GM23338 (cell line): ENCODE measurements around the gene FAM120A. TPM values are rescaled to one million over a fixed set of nuclear protein-coding genes. Genes with fewer than 3 reads are reported as not detected.

Experiments
- ATAC-seq: fragments of 200-7000 bp; cut with Tn5 transposase; 3 replicates; pipeline ENCODE4 v1.9.1; 2020
- DNase-seq: peaks from one replicate; pipeline ENCODE4 v3.0.0-alpha.2; 2015; ENCODE audit warnings: low spot score
- H2AFZ ChIP-seq: fragments of 200-600 bp; sonication (generic); 2 replicates; pipeline ENCODE4 v1.8.0; 2016; ENCODE audit warnings: antibody characterized with exemption, mild to moderate bottlenecking, moderate library complexity
- H3F3A ChIP-seq: fragments of 200-600 bp; sonication (generic); replicated peaks from 2 replicates; pipeline ENCODE4 v1.8.0; 2017; ENCODE audit warnings: antibody characterized with exemption, mixed run types, low read depth
- H3K27ac ChIP-seq: fragments of 200-600 bp; sonication (generic); 2 replicates; pipeline ENCODE4 v1.6.1; 2016; ENCODE audit warnings: low read depth
- H3K27me3 ChIP-seq: fragments of 200-600 bp; sonication (generic); 2 replicates; pipeline ENCODE4 v1.8.0; 2016; ENCODE audit warnings: mild to moderate bottlenecking, mixed run types, moderate library complexity; ENCODE audit not compliant: insufficient read depth
- H3K36me3 ChIP-seq: fragments of 200-600 bp; sonication (generic); 2 replicates; pipeline ENCODE4 v1.8.0; 2016; ENCODE audit warnings: mild to moderate bottlenecking; ENCODE audit not compliant: insufficient read depth
- H3K4me1 ChIP-seq: fragments of 200-600 bp; sonication (generic); 2 replicates; pipeline ENCODE4 v1.8.0; 2016; ENCODE audit warnings: mild to moderate bottlenecking, moderate library complexity; ENCODE audit not compliant: insufficient read depth
- H3K4me2 ChIP-seq: fragments of 200-600 bp; sonication (generic); 2 replicates; pipeline ENCODE4 v1.7.1; 2017; ENCODE audit warnings: mixed run types
- H3K4me3 ChIP-seq: fragments of 200-600 bp; sonication (generic); 2 replicates; pipeline ENCODE4 v1.6.1; 2016; ENCODE audit warnings: mixed run types
- H3K79me2 ChIP-seq: fragments of 200-600 bp; sonication (generic); replicated peaks from 2 replicates; pipeline ENCODE4 v1.8.0; 2017; ENCODE audit warnings: mild to moderate bottlenecking; ENCODE audit not compliant: insufficient read depth
- H3K9me2 ChIP-seq: fragments of 200-600 bp; sonication (generic); 2 replicates; pipeline ENCODE4 v1.8.0; 2017; ENCODE audit not compliant: insufficient read depth
- H4K20me1 ChIP-seq: fragments of 200-600 bp; sonication (generic); replicated peaks from 2 replicates; pipeline ENCODE4 v1.8.0; 2017; ENCODE audit warnings: mild to moderate bottlenecking; ENCODE audit not compliant: insufficient read depth
- H3K27ac Mint-ChIP-seq: 2 replicates; pipeline ENCODE4 v1.8.0; 2020; ENCODE audit warnings: inconsistent platforms, mild to moderate bottlenecking, moderate library complexity, mixed read lengths
- H3K27me3 Mint-ChIP-seq: 3 replicates; pipeline ENCODE4 v1.8.0; 2022; ENCODE audit warnings: low read depth, mild to moderate bottlenecking, moderate library complexity, mixed read lengths, inconsistent platforms; ENCODE audit not compliant: insufficient read depth, poor library complexity
- H3K36me3 Mint-ChIP-seq: 3 replicates; pipeline ENCODE4 v1.8.0; 2021; ENCODE audit warnings: low read depth, mild to moderate bottlenecking, inconsistent platforms, moderate library complexity, mixed read lengths
- H3K4me1 Mint-ChIP-seq: 3 replicates; pipeline ENCODE4 v1.8.0; 2020; ENCODE audit warnings: mild to moderate bottlenecking, inconsistent platforms, mixed read lengths
- H3K4me3 Mint-ChIP-seq: 3 replicates; pipeline ENCODE4 v1.8.0; 2021; ENCODE audit warnings: moderate library complexity, mild to moderate bottlenecking, inconsistent platforms, mixed read lengths
- H3K9me3 Mint-ChIP-seq: 3 replicates; pipeline ENCODE4 v1.8.0; 2020; ENCODE audit warnings: moderate library complexity, mild to moderate bottlenecking, inconsistent platforms, mixed read lengths
- CREB1 ChIP-seq: fragments of 250-450 bp; sonication (Bioruptor Pico); IDR thresholded peaks from 2 replicates; pipeline ENCODE4 v1.5.0; 2020; ENCODE audit warnings: low read depth, mild to moderate bottlenecking, moderate library complexity
- CTCF ChIP-seq, 2 experiments: fragments of 200-600 bp in 1 of 2; sonication (generic) in 1 of 2; conservative IDR thresholded peaks; 2 replicates each; pipeline versions ENCODE4 v1.5.1 to v1.6.1; 2016 to 2017; ENCODE audit warnings: antibody characterized with exemption in 2 of 2, low read depth in 2 of 2, mild to moderate bottlenecking in 2 of 2, moderate library complexity in 1 of 2
- ETS1 ChIP-seq: IDR thresholded peaks from 2 replicates; pipeline ENCODE4 v1.6.1; 2016; ENCODE audit warnings: antibody characterized with exemption
- EZH2 ChIP-seq: fragments of 200-600 bp; sonication (generic); IDR thresholded peaks from one replicate; pipeline ENCODE4 v1.8.0; 2017; ENCODE audit warnings: antibody characterized with exemption, mild to moderate bottlenecking, low read depth; ENCODE audit not compliant: unreplicated experiment
- EZH2phosphoT487 ChIP-seq: fragments of 200-600 bp; sonication (generic); IDR thresholded peaks from one replicate; pipeline ENCODE4 v1.8.1; 2018; ENCODE audit warnings: antibody characterized with exemption; ENCODE audit not compliant: unreplicated experiment
- JUNB ChIP-seq: IDR thresholded peaks from one replicate; pipeline ENCODE4 v1.6.1; 2016; ENCODE audit warnings: antibody characterized with exemption; ENCODE audit not compliant: unreplicated experiment
- NANOG ChIP-seq: IDR thresholded peaks from 2 replicates; pipeline ENCODE4 v1.6.1; 2016; ENCODE audit warnings: antibody characterized with exemption, borderline replicate concordance
- POLR2AphosphoS5 ChIP-seq: IDR thresholded peaks from 2 replicates; pipeline ENCODE4 v1.6.1; 2016; ENCODE audit warnings: antibody characterized with exemption, low read depth
- REST ChIP-seq: IDR thresholded peaks from one replicate; pipeline ENCODE4 v1.6.1; 2018; ENCODE audit warnings: antibody characterized with exemption; ENCODE audit not compliant: unreplicated experiment
- STAT1 ChIP-seq: IDR thresholded peaks from one replicate; pipeline ENCODE4 v1.6.1; 2016; ENCODE audit warnings: antibody characterized with exemption; ENCODE audit not compliant: unreplicated experiment
- ZNF114 ChIP-seq: fragments of 250-450 bp; sonication (Bioruptor Pico); IDR thresholded peaks from 2 replicates; pipeline ENCODE4 v1.5.0; 2020; ENCODE audit warnings: mild to moderate bottlenecking, moderate library complexity
- ZNF331 ChIP-seq: fragments of 250-450 bp; sonication (Bioruptor Pico); IDR thresholded peaks from 2 replicates; pipeline ENCODE4 v1.5.0; 2020; ENCODE audit warnings: low read depth, mild to moderate bottlenecking, moderate library complexity
- ZNF462 ChIP-seq: fragments of 250-450 bp; sonication (Bioruptor Pico); IDR thresholded peaks from 2 replicates; pipeline ENCODE4 v1.5.0; 2020; ENCODE audit warnings: mild to moderate bottlenecking, moderate library complexity
- polyA plus RNA-seq: library from polyadenylated mRNA; unstranded; fragments of >200 nt; fragmentation: Nextera tagmentation; extraction: Ambion mirVana; gene quantifications from 2 replicates; pipeline ENCODE4 v1.2.1, GENCODE V29; 2016
- total RNA-seq: library from RNA; depleted of rRNA; stranded (reverse); fragments of >200 nt; shearing (Covaris generic); gene quantifications from 2 replicates; pipeline ENCODE4 v1.2.3, GENCODE V29; 2014

FAM120A gene
- total and polyA plus RNA-seq, 2 experiments from 2014 or later, result 28.2 to 52.5 TPM

- Mint-ChIP-seq H3K4me1 (peaks cover 10% of the 10 kb centered on the region; the same call in 2 of the 3 replicates), H3K4me3 (no peak overlapping the region), H3K27ac (no peak overlapping the region), H3K27me3 (peaks cover 8% of the 10 kb centered on the region), H3K36me3 (peaks cover 28% of the 10 kb centered on the region), H3K9me3 (no peaks in the 10 kb centered on the region)
- Histone ChIP-seq H4K20me1 (peaks cover 32% of the 10 kb centered on the region), H3K79me2 (peaks cover 77% of the 10 kb centered on the region), H3K27ac (no peak overlapping the region), H3K4me1 (0 out of 2 replicates have a peak, but pooled peaks cover 4% of the 10 kb centered on the region), H2AFZ (no peak overlapping the region), H3K9me2 (no peaks in the 10 kb centered on the region), H3K4me2 (no peak overlapping the region), H3K27me3 (no peaks in the 10 kb centered on the region), H3K4me3 (no peak overlapping the region), H3K36me3 (peaks cover 3% of the 10 kb centered on the region), H3F3A (no peaks in the 10 kb centered on the region)
- TF ChIP-seq ZNF462 (CRISPR knock-in tag) (no peak), ETS1 (no peak), POLR2AphosphoS5 (no peak), ZNF114 (CRISPR knock-in tag) (no peak), CREB1 (no peak), REST (no peak), EZH2phosphoT487 (no peak), NANOG (no peak), ZNF331 (CRISPR knock-in tag) (no peak), JUNB (no peak), EZH2 (no peak), STAT1 (no peak), CTCF (conservative IDR thresholded peaks at IDR 0.05; ENCODE audit: low read depth in 2 of 2) (no peak)
- ATAC-seq (no peak), DNase-seq (no peak)
Measured at GRCh38 chr9:93520523-93520922, 69.0 kb downstream of the FAM120A start.
